Stimulated activated CD4-positive, alpha-beta T cell treated with anti-CD3 and anti-CD28 coated beads, Interleukin-15, amount 100 ng/mL, for 48 hours (primary cell): Measurements from ENCODE around the gene PTPRD.
"Not testable (repeated sequence)": the region's sequence is repeated elsewhere in the genome, so short reads cannot be mapped to it uniquely, and the experiment has no call there.

Experiments used
- DNase-seq, 2 donors: peaks; one replicate each; pipeline ENCODE4 v3.0.0-alpha.2; 2020; ENCODE audit warnings: low read depth in 2 of 2

Gene PTPRD

DNA sequence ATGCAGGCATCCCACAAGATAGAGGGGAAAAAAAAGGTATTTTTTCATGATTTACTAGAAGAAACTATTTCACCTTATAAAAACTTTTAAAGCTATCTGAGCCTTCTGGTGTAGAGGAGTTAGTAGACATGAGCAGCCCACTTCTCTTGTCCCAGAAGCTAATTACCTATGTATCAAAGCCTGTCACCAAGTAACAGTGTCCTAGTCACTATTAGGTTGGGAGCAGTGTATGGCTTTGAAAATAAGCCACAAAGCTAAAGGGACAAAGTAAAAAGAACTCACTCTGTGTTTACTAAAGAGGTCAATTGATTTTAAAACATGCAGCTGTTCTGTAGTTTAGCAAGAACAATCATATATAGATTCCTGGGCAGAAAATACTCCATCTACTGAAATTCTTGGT is 1286.1 kb downstream of the PTPRD start:
- no peak for DNase-seq

DNA sequence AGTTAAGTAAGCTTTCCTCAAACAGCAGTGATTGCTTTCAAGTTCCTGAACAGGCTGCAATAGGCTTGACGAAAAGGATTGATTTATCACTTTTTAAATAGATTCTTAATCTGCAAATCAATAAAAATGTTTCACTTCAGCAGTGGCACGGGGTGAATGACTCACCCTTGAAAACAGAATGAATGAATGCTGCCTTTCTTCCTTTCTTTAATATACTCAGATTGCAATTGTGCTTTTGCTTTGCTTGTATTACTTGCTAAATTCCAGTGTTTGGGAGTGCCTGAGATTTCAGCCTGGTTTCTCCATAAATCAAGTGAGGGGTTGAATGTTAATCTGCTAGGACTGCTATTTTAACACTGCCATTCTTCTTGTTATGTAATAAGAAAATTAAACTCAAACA is 1293.8 kb downstream of the PTPRD start:
- no peak for DNase-seq

DNA sequence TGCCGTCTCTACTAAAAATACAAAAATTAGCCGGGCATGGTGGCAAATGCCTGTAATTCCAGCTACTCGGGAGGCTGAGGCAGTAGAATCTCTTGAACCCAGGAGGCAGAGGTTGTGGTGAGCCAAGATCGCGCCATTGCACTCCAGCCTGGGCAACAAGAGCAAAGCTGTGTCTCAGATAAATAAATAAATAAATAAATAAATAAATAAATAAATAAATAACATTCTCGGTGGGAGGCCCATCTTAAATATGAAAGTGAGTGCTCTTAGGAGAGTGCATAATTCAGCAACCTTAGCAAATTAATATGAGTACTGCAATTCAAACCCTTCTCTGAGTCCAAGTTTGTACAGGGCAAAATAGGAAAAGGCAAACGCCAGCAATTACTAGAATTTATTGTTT is 1302.1 kb downstream of the PTPRD start:
- not testable (repeated sequence) for DNase-seq

DNA sequence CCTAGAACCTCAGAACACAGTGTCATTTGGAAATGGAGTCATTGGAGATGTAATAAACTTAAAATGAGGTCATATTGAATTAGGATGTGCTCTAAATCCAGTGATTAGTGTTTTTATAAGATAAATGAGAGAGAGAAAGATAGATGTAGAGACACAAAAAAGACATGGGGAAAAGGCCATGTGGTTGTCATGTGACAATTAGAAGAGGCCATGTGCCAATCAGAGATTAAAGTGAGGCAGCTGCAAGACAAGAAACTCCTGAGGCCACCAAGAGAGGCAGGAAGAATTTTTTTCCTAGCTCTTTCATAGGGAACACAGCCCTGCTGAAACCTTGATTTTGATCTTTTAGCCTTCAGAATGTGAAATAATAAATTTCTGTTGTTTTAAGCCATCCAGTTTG is 1307.2 kb downstream of the PTPRD start:
- no peak for DNase-seq

GRCh38 chr9:9299134-9299533 is 1313.7 kb downstream of the PTPRD start:
- DNase-seq, result no peak

GRCh38 chr9:9286001-9286400 is 1326.8 kb downstream of the PTPRD start:
- DNase-seq, result no peak

GRCh38 chr9:9284201-9284600 is 1328.6 kb downstream of the PTPRD start:
- no peak for DNase-seq

DNA sequence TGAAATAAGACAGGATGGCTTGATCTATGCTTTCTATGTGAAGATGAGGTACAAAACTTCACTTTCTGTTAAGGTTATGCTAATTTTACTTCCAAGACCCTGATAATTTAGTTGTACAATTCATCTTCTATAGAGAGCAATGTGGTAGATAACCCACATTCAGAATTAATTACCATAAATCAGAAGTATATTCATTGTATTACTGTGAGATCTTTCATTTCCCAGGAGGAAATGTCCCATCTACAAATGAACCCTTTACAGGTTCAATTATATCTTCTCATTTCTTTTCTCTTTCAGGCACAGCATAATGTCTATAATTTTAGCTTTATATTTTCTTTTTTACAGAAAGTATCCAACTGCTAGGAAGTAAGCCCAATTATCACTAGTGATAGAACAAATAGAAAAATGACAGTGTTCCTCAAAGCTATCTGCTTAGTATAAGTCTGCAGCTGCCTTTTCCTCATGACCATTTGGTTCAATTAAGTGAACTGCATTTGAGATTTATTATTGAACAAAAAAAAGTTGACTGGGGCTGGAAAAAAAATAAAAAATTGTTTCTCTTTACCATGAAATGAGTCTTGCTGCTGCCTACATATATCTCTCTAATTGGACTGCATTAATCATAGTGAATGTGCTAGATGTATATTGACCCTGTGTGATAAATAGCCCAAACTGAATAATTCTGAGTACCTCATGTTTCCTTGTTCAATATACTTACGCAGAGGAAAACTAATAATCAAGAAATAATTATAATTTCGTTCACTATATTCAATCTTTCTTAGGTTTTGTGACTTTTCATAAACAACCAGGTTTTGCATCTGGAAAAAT is 1329.4 kb downstream of the PTPRD start:
- DNase-seq, result no peak

DNA sequence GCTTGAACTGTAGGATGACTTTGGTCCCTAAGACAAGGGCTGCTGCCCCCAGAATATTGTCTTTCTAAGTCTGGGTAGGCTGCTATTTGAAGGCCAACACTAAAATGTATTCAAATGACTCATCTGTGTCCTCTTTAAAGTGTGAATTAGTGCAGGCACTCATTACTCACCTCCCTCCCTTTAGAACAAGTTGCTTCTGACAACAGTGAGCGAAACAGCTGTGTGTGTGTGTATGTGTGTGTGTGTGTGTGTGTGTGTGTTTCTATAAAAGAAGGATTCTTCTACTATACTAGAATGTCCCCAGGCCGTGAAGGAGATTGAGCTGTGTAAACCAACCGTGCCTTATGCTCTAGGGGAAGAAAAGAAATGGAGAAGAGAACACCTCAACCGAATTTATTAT is 1337.2 kb downstream of the PTPRD start:
- no peak for DNase-seq

- DNase-seq, result no peak
Measured at GRCh38 chr9:9257999-9258498, 1354.8 kb downstream of the PTPRD start.

DNA sequence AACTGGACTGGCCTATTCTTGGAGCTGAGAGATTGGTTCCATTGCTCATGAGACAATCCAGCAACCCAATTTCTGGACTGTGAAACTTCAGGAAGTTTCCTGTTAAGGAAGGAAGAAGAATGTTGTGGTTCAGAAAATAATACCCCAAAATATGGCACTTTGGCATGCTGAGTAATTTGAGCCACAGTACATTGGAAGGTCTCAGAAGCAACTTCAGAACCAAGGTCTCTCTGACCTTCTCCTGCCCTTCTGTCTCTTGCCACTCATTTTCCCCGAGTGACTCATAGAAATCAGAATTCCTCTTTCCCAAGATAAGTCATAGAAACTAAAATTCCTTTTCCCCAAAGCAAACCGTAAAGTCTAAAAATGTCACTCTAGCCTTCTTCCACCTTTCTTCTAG is 1366.1 kb downstream of the PTPRD start:
- DNase-seq, result no peak

GRCh38 chr9:9231946-9232345 is 1380.9 kb downstream of the PTPRD start:
- no peak for DNase-seq

- DNase-seq, result no peak
Measured at GRCh38 chr9:9229269-9229668, 1383.5 kb downstream of the PTPRD start.

DNA sequence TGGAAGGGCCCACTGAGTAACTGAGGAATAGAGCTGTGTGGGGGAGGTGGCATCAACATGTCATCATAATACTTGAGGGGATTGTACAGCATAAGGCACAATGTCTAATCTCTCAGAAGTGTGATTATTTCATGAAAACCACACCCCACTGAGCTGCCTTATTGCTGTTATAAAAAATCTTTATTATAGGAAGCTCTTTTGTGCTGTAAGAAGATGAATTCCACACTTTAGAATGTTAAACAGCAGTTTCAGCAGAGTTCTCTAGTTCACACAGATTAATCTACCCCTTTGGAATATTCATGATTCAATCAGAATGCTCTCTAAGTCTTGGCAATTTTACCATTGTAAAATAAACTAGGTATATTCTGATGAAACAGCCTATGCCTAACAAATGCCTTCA is 1389.6 kb downstream of the PTPRD start:
- DNase-seq, result no peak

- no peak for DNase-seq
Measured at GRCh38 chr9:9222730-9223129, 1390.1 kb downstream of the PTPRD start.

DNA sequence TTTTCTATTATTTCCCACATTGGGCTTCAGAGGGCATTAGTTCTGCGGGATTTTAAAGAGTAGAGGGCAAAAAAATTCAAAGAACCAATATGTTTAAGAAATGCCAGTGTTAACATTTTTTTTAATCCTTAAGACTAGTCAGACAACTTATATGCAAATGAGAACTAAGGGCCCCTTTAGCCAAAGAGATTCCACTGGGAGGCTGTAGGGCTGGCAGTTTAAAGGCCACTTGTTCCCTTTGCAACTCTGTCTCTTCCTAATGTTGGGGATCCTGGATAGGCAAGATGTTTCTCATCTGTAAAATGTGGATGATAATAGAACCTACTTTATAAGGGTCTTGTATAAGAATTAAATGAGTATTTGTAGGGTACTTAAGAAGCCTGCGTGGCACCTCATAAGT is 1395.9 kb downstream of the PTPRD start:
- no peak for DNase-seq

GRCh38 chr9:9215050-9215449 is 1397.8 kb downstream of the PTPRD start:
- DNase-seq, result no peak

- no peak for DNase-seq
Measured at GRCh38 chr9:9214066-9214465, 1398.7 kb downstream of the PTPRD start.

DNA sequence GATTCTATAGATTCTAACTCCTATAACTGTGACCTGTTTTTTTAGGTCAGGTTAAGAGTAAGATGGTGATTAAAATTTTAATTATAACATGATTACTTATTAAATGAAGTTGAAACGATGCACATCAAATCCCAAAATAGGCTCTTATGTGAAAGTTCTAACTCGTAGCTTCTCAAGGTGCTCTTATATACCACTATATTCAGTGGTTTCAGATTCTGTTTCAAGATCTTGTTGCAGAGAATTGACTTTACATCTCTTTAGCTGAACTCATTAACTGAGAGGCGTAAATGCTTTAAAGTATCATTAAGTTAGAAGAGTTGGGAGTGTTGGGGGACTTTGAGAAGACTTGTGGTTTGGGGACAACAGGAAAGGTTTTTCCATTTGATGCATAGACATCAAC is 1399.8 kb downstream of the PTPRD start:
- no peak for DNase-seq

- DNase-seq, result no peak
Measured at GRCh38 chr9:9202276-9202675, 1410.5 kb downstream of the PTPRD start.

DNA sequence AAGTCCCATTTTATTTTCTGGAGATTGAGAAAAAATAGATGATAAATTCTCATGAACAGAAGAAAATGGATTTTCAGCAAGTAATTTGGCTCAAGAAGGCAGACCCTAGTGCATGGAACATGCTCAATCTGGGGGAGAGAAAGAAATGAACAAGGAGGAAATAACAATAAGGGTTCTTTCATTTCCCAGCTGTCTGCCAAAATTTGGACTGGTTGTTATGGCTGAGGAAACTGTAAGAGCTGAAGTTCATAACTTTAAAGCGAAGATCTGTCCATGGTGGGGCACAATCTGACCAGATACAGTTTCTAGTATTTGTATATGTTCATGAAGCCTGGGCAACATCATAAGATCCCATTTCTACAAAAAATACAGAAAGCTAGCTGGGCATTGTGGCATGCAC is 1426.7 kb downstream of the PTPRD start:
- no peak for DNase-seq

DNA sequence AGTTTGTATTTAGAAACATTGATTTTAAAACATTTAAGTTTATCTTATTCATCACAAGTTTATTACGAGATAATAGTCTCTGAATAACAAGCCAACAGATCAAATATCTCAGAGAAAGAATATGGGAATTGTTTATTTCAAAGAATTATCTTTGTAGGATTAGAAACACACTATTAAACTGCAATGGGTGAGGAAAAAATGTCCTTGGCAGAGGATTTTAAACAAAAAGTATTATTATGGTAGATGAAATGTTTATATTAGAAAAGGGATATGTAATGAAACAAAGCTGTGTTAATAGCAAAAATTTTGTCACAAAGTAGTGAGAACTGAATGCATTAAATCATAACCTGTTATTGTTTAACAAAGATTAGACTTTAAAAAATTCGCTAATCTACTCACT is 1430.4 kb downstream of the PTPRD start:
- DNase-seq, result no peak

GRCh38 chr9:9177081-9177480 is 1435.7 kb downstream of the PTPRD start:
- DNase-seq, result no peak

DNA sequence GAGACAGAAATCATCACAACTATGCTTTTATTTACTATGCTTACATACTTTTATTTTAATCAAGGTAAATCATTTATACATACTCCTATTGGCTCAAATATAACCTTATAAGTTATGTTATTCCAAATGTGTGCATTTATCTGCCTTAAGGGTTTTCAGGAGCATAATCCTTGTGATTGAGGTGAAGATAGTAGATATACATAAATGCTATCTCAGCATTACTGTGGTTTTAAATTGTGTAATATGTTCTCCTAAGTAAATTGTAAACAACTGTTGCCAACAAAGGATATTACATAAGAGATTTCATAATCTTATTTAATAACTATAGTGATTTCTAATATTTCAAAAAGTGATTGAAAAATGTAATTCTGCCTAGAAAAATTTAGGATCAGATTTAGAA is 1438.4 kb downstream of the PTPRD start:
- no peak for DNase-seq
